ENCODE measurements around the gene RENBP. TPM values are rescaled to one million over a fixed set of nuclear protein-coding genes. Genes with fewer than 3 reads are reported as not detected.

Gene RENBP
- total and polyA plus RNA-seq, 9 of the 15 experiments (the other 6 are each of a cell fraction or from before 2014, with no cell fraction given): 0.07 to 14.8 (median 10.6) TPM; not detected in 1

GRCh38 chrX:153929576-153929975, 14.9 kb downstream of the RENBP start:
- Histone ChIP-seq H3K4me3 (no peak overlapping the region), H3K9me1 (ENCODE audit: control insufficient read depth, insufficient read depth, low read length) (no peaks in the 10 kb centered on the region), H4K20me1 (replicated peaks; ENCODE audit: control insufficient read depth, insufficient read depth, low read length) (no peaks in the 10 kb centered on the region), H3K79me2 (ENCODE audit: control insufficient read depth, insufficient read depth, low read length) (peaks cover 62% of the 10 kb centered on the region), H3K9me3 (replicated peaks; ENCODE audit: control insufficient read depth, insufficient read depth, low read depth, low read length) (no peaks in the 10 kb centered on the region), H3K9ac (ENCODE audit: insufficient read depth in 1 of 2, low read depth in 2 of 2, low read length in 2 of 2) (peak overlapping the region in 1 of 2 experiments; percentile 49; a peak in 2 of 4 replicates), H3K4me1 (replicated peaks in 1 of 2; ENCODE audit: control insufficient read depth in 2 of 2, insufficient read depth in 2 of 2, low read length in 2 of 2) (peaks cover 28 to 65% of the 10 kb centered on the region in 2 experiments; a peak in 4 of 5 replicates), H3K36me3 (ENCODE audit: control insufficient read depth, insufficient read depth, low read length) (peaks cover 53% of the 10 kb centered on the region), H3K27ac (ENCODE audit: extremely low read depth, low read depth, low read length) (peak overlapping the region; percentile 46; the same call in 2 of the 3 replicates), H3K4me2 (ENCODE audit: insufficient read depth, low read length) (peak overlapping the region; percentile 29; the same call in 1 of the 2 replicates), H2AFZ (ENCODE audit: low read depth, low read length) (no peak overlapping the region), H3K27me3 (ENCODE audit: control insufficient read depth in 2 of 2, insufficient read depth in 2 of 2, low read length in 2 of 2) (no peaks in the 10 kb centered on the region)
- 72% methylated on average over 10 of the region's 10 CpGs for WGBS (ENCODE audit: insufficient coverage, low coverage, missing lambda C conversion rate)
- in situ Hi-C loops (cut with MboI): no loop called here
- CTCF ChIA-PET (ENCODE audit: low intra/inter-chr PET ratio): no interaction called here
- no peak for DNase-seq (ENCODE audit: extremely low read depth in 1 of 4, low spot score in 3 of 4)
- no peak for FAIRE-seq
- BruUV-seq (replicated peaks): no TSS peak
- POLR2A ChIA-PET: interaction anchor here (0.6 to 0.9 kb wide), 2 partner anchors 36 to 215 kb away, joined by 3 to 4 read pairs; no protein-coding TSS in a partner anchor
- intact Hi-C loops (cut with micrococcal nuclease): loop anchor here (5.0 kb wide), 1 partner anchor 162 kb away; no protein-coding TSS in a partner anchor
- no peak for ATAC-seq
- no peak for TF ChIP-seq ZKSCAN8 (CRISPR knock-in tag; IDR thresholded peaks at IDR 0.05)
- no peak for TF ChIP-seq PATZ1 (CRISPR knock-in tag; IDR thresholded peaks at IDR 0.05; ENCODE audit: borderline replicate concordance)
- no peak for TF ChIP-seq CHD1 (IDR thresholded peaks at IDR 0.05; ENCODE audit: low read length)
- no peak for TF ChIP-seq TEAD1 (CRISPR knock-in tag; IDR thresholded peaks at IDR 0.05)
- TF ChIP-seq ZNF3 (CRISPR knock-in tag; IDR thresholded peaks at IDR 0.05): no peak
- no peak for TF ChIP-seq BACH1 (tag; IDR thresholded peaks at IDR 0.05)
- TF ChIP-seq RAD51 (IDR thresholded peaks at IDR 0.05; ENCODE audit: borderline replicate concordance, low read depth): no peak
- no peak for TF ChIP-seq GABPB2 (CRISPR knock-in tag; conservative IDR thresholded peaks at IDR 0.05)
- TF ChIP-seq MIER1 (IDR thresholded peaks at IDR 0.05; ENCODE audit: low read depth): no peak
- TF ChIP-seq ZNF134 (CRISPR knock-in tag; conservative IDR thresholded peaks at IDR 0.05): no peak
- no peak for TF ChIP-seq ARID3B (CRISPR knock-in tag; IDR thresholded peaks at IDR 0.05; ENCODE audit: borderline replicate concordance)
- TF ChIP-seq BDP1 (IDR thresholded peaks at IDR 0.05; ENCODE audit: insufficient read depth, insufficient read length): no peak
- no peak for TF ChIP-seq ETV6 (IDR thresholded peaks at IDR 0.05; ENCODE audit: borderline replicate concordance in 1 of 2, low read depth in 2 of 2, low read length in 1 of 2)
- TF ChIP-seq ETV6 (CRISPR knock-in tag; IDR thresholded peaks at IDR 0.05; ENCODE audit: borderline replicate concordance): no peak
- no peak for TF ChIP-seq RBM17 (IDR thresholded peaks at IDR 0.05; ENCODE audit: borderline replicate concordance, low read depth, low read length)
- no peak for TF ChIP-seq ZNF395 (CRISPR knock-in tag; IDR thresholded peaks at IDR 0.05)
- no peak for TF ChIP-seq HBP1 (CRISPR knock-in tag; IDR thresholded peaks at IDR 0.05)
